Measurements from ENCODE around the gene NANOS2. TPM values are rescaled to one million over a fixed set of nuclear protein-coding genes. Genes with fewer than 3 reads are reported as not detected.
A peak's percentile ranks its signal among the peaks of the same experiment; 100 is the strongest.

Gene NANOS2
- total and polyA plus RNA-seq, 9 of the 15 experiments (the other 6 are each of a cell fraction or from before 2014, with no cell fraction given) = not detected

DNA sequence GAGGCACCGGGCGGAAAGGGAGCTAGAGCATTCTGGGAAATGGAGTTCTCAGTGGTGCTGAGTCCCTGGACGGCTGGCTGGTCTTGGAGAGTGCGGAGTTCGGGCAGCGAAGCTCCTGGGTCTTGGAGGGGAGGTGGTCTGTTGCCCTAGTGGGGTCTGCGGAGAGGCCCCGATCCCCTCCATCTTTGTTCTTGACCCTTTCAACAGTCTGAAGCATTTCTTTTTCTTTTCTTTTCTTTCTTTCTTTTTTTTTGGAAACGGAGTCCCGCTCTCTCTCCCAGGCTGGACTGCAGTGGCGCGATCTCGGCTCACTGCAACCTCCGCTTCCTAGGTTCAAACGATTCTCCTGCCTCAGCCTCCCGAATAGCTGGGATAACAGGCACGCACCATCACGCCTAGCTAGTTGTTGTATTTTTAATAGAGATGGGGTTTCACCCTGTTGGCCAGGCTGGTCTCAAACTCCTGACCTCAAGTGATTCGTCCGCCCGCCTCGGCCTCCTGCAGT lies 51.2 kb downstream of the NANOS2 start (continued):
- TF ChIP-seq, protein P1, sequence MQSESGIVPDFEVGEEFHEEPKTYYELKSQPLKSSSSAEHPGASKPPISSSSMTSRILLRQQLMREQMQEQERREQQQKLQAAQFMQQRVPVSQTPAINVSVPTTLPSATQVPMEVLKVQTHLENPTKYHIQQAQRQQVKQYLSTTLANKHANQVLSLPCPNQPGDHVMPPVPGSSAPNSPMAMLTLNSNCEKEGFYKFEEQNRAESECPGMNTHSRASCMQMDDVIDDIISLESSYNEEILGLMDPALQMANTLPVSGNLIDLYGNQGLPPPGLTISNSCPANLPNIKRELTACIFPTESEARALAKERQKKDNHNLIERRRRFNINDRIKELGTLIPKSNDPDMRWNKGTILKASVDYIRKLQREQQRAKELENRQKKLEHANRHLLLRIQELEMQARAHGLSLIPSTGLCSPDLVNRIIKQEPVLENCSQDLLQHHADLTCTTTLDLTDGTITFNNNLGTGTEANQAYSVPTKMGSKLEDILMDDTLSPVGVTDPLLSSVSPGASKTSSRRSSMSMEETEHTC (IDR thresholded peaks at IDR 0.05) = 0 out of 2 replicates have a peak, but pooled peaks have one; percentile 17
- TF ChIP-seq EHMT2 (IDR thresholded peaks at IDR 0.05) (no peak), DPF2 (IDR thresholded peaks at IDR 0.05) (peak; percentile 67; the same call in 1 of the 2 replicates), ARHGAP35 (IDR thresholded peaks at IDR 0.05; ENCODE audit: partially characterized antibody) (peak; percentile 17), GABPA (tag; conservative IDR thresholded peaks at IDR 0.05; ENCODE audit: low read depth) (peak; percentile 90), ZNF184 (CRISPR knock-in tag; IDR thresholded peaks at IDR 0.05) (no peak), ARID2 (IDR thresholded peaks at IDR 0.05) (no peak)

Other genes with a start within 250 kb of the NANOS2 start
Only the 7 nearest of the 19 such genes appear.
- gene RSPH6A, start 99.5 kb downstream of the NANOS2 start, total RNA-seq (2014; rRNA removed) = not detected in 2 replicates
- not detected in 2 replicates for gene RSPH6A, start 99.5 kb downstream of the NANOS2 start, total RNA-seq (2014; rRNA removed; fragmentation: Illumina TruSeq; extraction: Trizol)
- gene RSPH6A, start 99.5 kb downstream of the NANOS2 start, total RNA-seq (2015; rRNA removed; fragmentation: Illumina TruSeq; extraction: Trizol) = 0.07 TPM in 1 of 2 replicates, not detected in the other
- 0.07 TPM in 1 of 2 replicates, not detected in the other for gene RSPH6A, start 99.5 kb downstream of the NANOS2 start, total RNA-seq (2021)
- gene RSPH6A, start 99.5 kb downstream of the NANOS2 start, polyA plus RNA-seq (2011; rRNA removed) = 0.03 and 0.04 TPM in 2 replicates
- not detected in 2 replicates for gene RSPH6A, start 99.5 kb downstream of the NANOS2 start, polyA plus RNA-seq (2014; fragmentation: Illumina TruSeq; extraction: Trizol)
- gene RSPH6A, start 99.5 kb downstream of the NANOS2 start, polyA plus RNA-seq (2014; fragmentation: Nextera tagmentation; extraction: Ambion mirVana) = not detected
- 0.07 and 0.15 TPM in 2 replicates for gene RSPH6A, start 99.5 kb downstream of the NANOS2 start, polyA plus RNA-seq (2014; rRNA removed)
- gene SYMPK, start 51.6 kb downstream of the NANOS2 start, total RNA-seq (2014; rRNA removed) = 58.4 and 60.4 TPM in 2 replicates
- gene SYMPK, start 51.6 kb downstream of the NANOS2 start, total RNA-seq (2014; rRNA removed; fragmentation: Illumina TruSeq; extraction: Trizol) = 26.4 and 31.4 TPM in 2 replicates
- 38.7 and 40.9 TPM in 2 replicates for gene SYMPK, start 51.6 kb downstream of the NANOS2 start, total RNA-seq (2015; rRNA removed; fragmentation: Illumina TruSeq; extraction: Trizol)
- 86.9 and 95.5 TPM in 2 replicates for gene SYMPK, start 51.6 kb downstream of the NANOS2 start, total RNA-seq (2021)
- 80.3 and 101 TPM in 2 replicates for gene SYMPK, start 51.6 kb downstream of the NANOS2 start, polyA plus RNA-seq (2011; rRNA removed)
- gene SYMPK, start 51.6 kb downstream of the NANOS2 start, polyA plus RNA-seq (2014; fragmentation: Illumina TruSeq; extraction: Trizol) = 79.4 and 82.9 TPM in 2 replicates
- under 1 TPM; 0.73 to 0.85 TPM for gene SYMPK, start 51.6 kb downstream of the NANOS2 start, polyA plus RNA-seq (2014; fragmentation: Nextera tagmentation; extraction: Ambion mirVana)
- 63.1 and 66.5 TPM in 2 replicates for gene SYMPK, start 51.6 kb downstream of the NANOS2 start, polyA plus RNA-seq (2014; rRNA removed)
- gene FOXA3, start 50.5 kb downstream of the NANOS2 start, total RNA-seq (2014; rRNA removed) = 5.5 and 8.9 TPM in 2 replicates
- gene FOXA3, start 50.5 kb downstream of the NANOS2 start, total RNA-seq (2014; rRNA removed; fragmentation: Illumina TruSeq; extraction: Trizol) = 3.3 and 3.5 TPM in 2 replicates
- 3.2 and 3.5 TPM in 2 replicates for gene FOXA3, start 50.5 kb downstream of the NANOS2 start, total RNA-seq (2015; rRNA removed; fragmentation: Illumina TruSeq; extraction: Trizol)
- gene FOXA3, start 50.5 kb downstream of the NANOS2 start, total RNA-seq (2021) = 8.1 and 8.6 TPM in 2 replicates
- gene FOXA3, start 50.5 kb downstream of the NANOS2 start, polyA plus RNA-seq (2011; rRNA removed) = 10.7 and 15.5 TPM in 2 replicates
- gene FOXA3, start 50.5 kb downstream of the NANOS2 start, polyA plus RNA-seq (2014; fragmentation: Illumina TruSeq; extraction: Trizol) = 4.7 and 6.1 TPM in 2 replicates
- gene FOXA3, start 50.5 kb downstream of the NANOS2 start, polyA plus RNA-seq (2014; fragmentation: Nextera tagmentation; extraction: Ambion mirVana) = 1 to 10 TPM; 1.3 to 1.5 TPM
- gene FOXA3, start 50.5 kb downstream of the NANOS2 start, polyA plus RNA-seq (2014; rRNA removed) = 5.0 and 6.7 TPM in 2 replicates
- 32.2 and 38.8 TPM in 2 replicates for gene IRF2BP1, start 28.6 kb downstream of the NANOS2 start, total RNA-seq (2014; rRNA removed)
- gene IRF2BP1, start 28.6 kb downstream of the NANOS2 start, total RNA-seq (2014; rRNA removed; fragmentation: Illumina TruSeq; extraction: Trizol) = 2.6 and 2.8 TPM in 2 replicates
- gene IRF2BP1, start 28.6 kb downstream of the NANOS2 start, total RNA-seq (2015; rRNA removed; fragmentation: Illumina TruSeq; extraction: Trizol) = 8.4 and 9.5 TPM in 2 replicates
- 35.0 and 35.9 TPM in 2 replicates for gene IRF2BP1, start 28.6 kb downstream of the NANOS2 start, total RNA-seq (2021)
- gene IRF2BP1, start 28.6 kb downstream of the NANOS2 start, polyA plus RNA-seq (2011; rRNA removed) = 3.2 and 5.0 TPM in 2 replicates
- 3.5 and 8.6 TPM in 2 replicates for gene IRF2BP1, start 28.6 kb downstream of the NANOS2 start, polyA plus RNA-seq (2014; fragmentation: Illumina TruSeq; extraction: Trizol)
- under 1 TPM; 0.61 to 0.62 TPM for gene IRF2BP1, start 28.6 kb downstream of the NANOS2 start, polyA plus RNA-seq (2014; fragmentation: Nextera tagmentation; extraction: Ambion mirVana)
- gene IRF2BP1, start 28.6 kb downstream of the NANOS2 start, polyA plus RNA-seq (2014; rRNA removed) = 14.3 and 18.8 TPM in 2 replicates
- gene MYPOP, start 12.2 kb downstream of the NANOS2 start, total RNA-seq (2014; rRNA removed) = 2.6 and 2.8 TPM in 2 replicates
- 0.61 and 0.80 TPM in 2 replicates for gene MYPOP, start 12.2 kb downstream of the NANOS2 start, total RNA-seq (2014; rRNA removed; fragmentation: Illumina TruSeq; extraction: Trizol)
- gene MYPOP, start 12.2 kb downstream of the NANOS2 start, total RNA-seq (2015; rRNA removed; fragmentation: Illumina TruSeq; extraction: Trizol) = 1.0 and 1.6 TPM in 2 replicates
- gene MYPOP, start 12.2 kb downstream of the NANOS2 start, total RNA-seq (2021) = 7.4 and 7.6 TPM in 2 replicates
- gene MYPOP, start 12.2 kb downstream of the NANOS2 start, polyA plus RNA-seq (2011; rRNA removed) = 0.72 and 1.3 TPM in 2 replicates
- gene MYPOP, start 12.2 kb downstream of the NANOS2 start, polyA plus RNA-seq (2014; fragmentation: Illumina TruSeq; extraction: Trizol) = 1.7 and 1.9 TPM in 2 replicates
- gene MYPOP, start 12.2 kb downstream of the NANOS2 start, polyA plus RNA-seq (2014; fragmentation: Nextera tagmentation; extraction: Ambion mirVana) = under 1 TPM; 0.32 to 0.34 TPM
- 2.4 and 4.9 TPM in 2 replicates for gene MYPOP, start 12.2 kb downstream of the NANOS2 start, polyA plus RNA-seq (2014; rRNA removed)
- gene NOVA2, start 59.1 kb upstream of the NANOS2 start, total RNA-seq (2014; rRNA removed) = not detected in 2 replicates
- gene NOVA2, start 59.1 kb upstream of the NANOS2 start, total RNA-seq (2014; rRNA removed; fragmentation: Illumina TruSeq; extraction: Trizol) = not detected in 2 replicates
- not detected in 2 replicates for gene NOVA2, start 59.1 kb upstream of the NANOS2 start, total RNA-seq (2015; rRNA removed; fragmentation: Illumina TruSeq; extraction: Trizol)
- gene NOVA2, start 59.1 kb upstream of the NANOS2 start, total RNA-seq (2021) = not detected in 2 replicates
- not detected in 2 replicates for gene NOVA2, start 59.1 kb upstream of the NANOS2 start, polyA plus RNA-seq (2011; rRNA removed)
- gene NOVA2, start 59.1 kb upstream of the NANOS2 start, polyA plus RNA-seq (2014; fragmentation: Illumina TruSeq; extraction: Trizol) = not detected in 2 replicates
- not detected for gene NOVA2, start 59.1 kb upstream of the NANOS2 start, polyA plus RNA-seq (2014; fragmentation: Nextera tagmentation; extraction: Ambion mirVana)
- gene NOVA2, start 59.1 kb upstream of the NANOS2 start, polyA plus RNA-seq (2014; rRNA removed) = not detected in 2 replicates
- 19.8 and 21.5 TPM in 2 replicates for gene CCDC61, start 80.7 kb upstream of the NANOS2 start, total RNA-seq (2014; rRNA removed)
- gene CCDC61, start 80.7 kb upstream of the NANOS2 start, total RNA-seq (2014; rRNA removed; fragmentation: Illumina TruSeq; extraction: Trizol) = 4.9 and 5.4 TPM in 2 replicates
- 10.3 and 11.4 TPM in 2 replicates for gene CCDC61, start 80.7 kb upstream of the NANOS2 start, total RNA-seq (2015; rRNA removed; fragmentation: Illumina TruSeq; extraction: Trizol)
- 26.3 and 27.0 TPM in 2 replicates for gene CCDC61, start 80.7 kb upstream of the NANOS2 start, total RNA-seq (2021)
- gene CCDC61, start 80.7 kb upstream of the NANOS2 start, polyA plus RNA-seq (2011; rRNA removed) = 10.6 and 12.4 TPM in 2 replicates
- gene CCDC61, start 80.7 kb upstream of the NANOS2 start, polyA plus RNA-seq (2014; fragmentation: Illumina TruSeq; extraction: Trizol) = 9.4 and 15.5 TPM in 2 replicates
- gene CCDC61, start 80.7 kb upstream of the NANOS2 start, polyA plus RNA-seq (2014; fragmentation: Nextera tagmentation; extraction: Ambion mirVana) = under 1 TPM; 0.07 to 0.59 TPM
- 20.9 and 21.4 TPM in 2 replicates for gene CCDC61, start 80.7 kb upstream of the NANOS2 start, polyA plus RNA-seq (2014; rRNA removed)

All from K562 (cell line).